Thyroid gland (tissue), 4 donors: ENCODE measurements around the gene PKD1. TPM values are rescaled to one million over a fixed set of nuclear protein-coding genes. Genes with fewer than 3 reads are reported as not detected.
A peak's percentile ranks its signal among the peaks of the same experiment; 100 is the strongest.

Experiments
- DNase-seq, 2 donors: peaks; one replicate each; pipeline ENCODE4 v3.0.0-alpha.2; 2019
- H3K27ac ChIP-seq, 3 donors: fragments of 200-600 bp; sonication (generic); 1 replicate in 2 of 3; 2 replicates in 1 of 3; pipeline ENCODE4 v1.5.1; 2016 to 2019; ENCODE audit warnings: mild to moderate bottlenecking in 1 of 3, moderate library complexity in 1 of 3
- H3K27me3 ChIP-seq: fragments of 200-600 bp; sonication (generic); one replicate; pipeline ENCODE4 v1.5.1; 2019
- H3K36me3 ChIP-seq, 2 donors: fragments of 200-600 bp; sonication (generic); one replicate each; pipeline ENCODE4 v1.5.1; 2016 to 2019
- H3K4me1 ChIP-seq, 2 donors: fragments of 200-600 bp; sonication (generic); one replicate each; pipeline ENCODE4 v1.5.1; 2017 to 2019
- H3K4me3 ChIP-seq, 3 donors: fragments of 200-600 bp; sonication (generic); replicated peaks in 1 of 3; 1 replicate in 2 of 3; 2 replicates in 1 of 3; pipeline ENCODE4 v1.5.1; 2016; ENCODE audit warnings: mild to moderate bottlenecking in 1 of 3
- H3K9me3 ChIP-seq: fragments of 200-600 bp; sonication (generic); one replicate; pipeline ENCODE4 v1.5.1; 2017
- CTCF ChIP-seq, 6 experiments: fragments of 200-600 bp in 3 of 6; fragments of 450-650 bp in 3 of 6; sonication (generic) in 3 of 6; IDR thresholded peaks; one replicate each; pipeline ENCODE4 v1.5.1; 2016 to 2019; ENCODE audit warnings: antibody characterized with exemption in 6 of 6, mild to moderate bottlenecking in 2 of 6, inconsistent platforms in 1 of 6, moderate library complexity in 1 of 6
- POLR2A ChIP-seq, 2 donors: fragments of 450-650 bp; IDR thresholded peaks; one replicate each; pipeline ENCODE4 v1.6.1; 2017; ENCODE audit warnings: antibody characterized with exemption in 2 of 2, mild to moderate bottlenecking in 2 of 2, moderate library complexity in 1 of 2
- WGBS, 2 donors: methylation state at CpG; one replicate each; pipeline ENCODE4 v1.1.5; 2017; 5-methylcytosine and 5-hydroxymethylcytosine counted together
- intact Hi-C: fragments of 100-400 bp; cut with DNase I; formaldehyde crosslinking; loops from one replicate; pipeline ENCODE4 v1.15.1; 2023
- total RNA-seq, 4 donors: library from RNA; depleted of rRNA; stranded (reverse); fragments of >200 nt; gene quantifications; one replicate each; pipeline ENCODE4 v1.2.3, GENCODE V29; 2016

PKD1 gene
- total RNA-seq, 4 donors from 2014 or later = 66.9 to 153 (median 87.7) TPM

- Histone ChIP-seq H3K27ac (no peak overlapping the region), H3K36me3 (no peaks in the 10 kb centered on the region), H3K4me1 (peaks cover 49 to 61% of the 10 kb centered on the region in 2 donors), H3K27me3 (no peaks in the 10 kb centered on the region), H3K4me3 (no peak overlapping the region), H3K9me3 (no peaks in the 10 kb centered on the region)
- DNase-seq = no peak
- intact Hi-C loops = loop anchor here (5.0 kb wide), 1 partner anchor 129 kb away; no protein-coding TSS in a partner anchor
- TF ChIP-seq POLR2A (IDR thresholded peaks at IDR 0.05) = no peak
- no peak for TF ChIP-seq CTCF (IDR thresholded peaks at IDR 0.05)
- WGBS, 2 donors = 83 to 84% methylated on average over 11 to 12 of the region's 13 CpGs
These were observed 15.7 kb upstream of the PKD1 start for GRCh38 chr16:2151188-2152091.

GRCh38 chr16:2150418-2151187, 14.9 kb upstream of the PKD1 start:
- no peak for TF ChIP-seq POLR2A (IDR thresholded peaks at IDR 0.05)
- no peak for TF ChIP-seq CTCF (IDR thresholded peaks at IDR 0.05)

GRCh38 chr16:2149630-2150417, 14.1 kb upstream of the PKD1 start:
- H3K27ac ChIP-seq = no peak overlapping the region
- no peaks in the 10 kb centered on the region for H3K36me3 ChIP-seq
- no peak for TF ChIP-seq POLR2A (IDR thresholded peaks at IDR 0.05)
- intact Hi-C loops = loop anchor here (5.0 kb wide), 1 partner anchor 128 kb away; no protein-coding TSS in a partner anchor
- no peak overlapping the region for H3K4me3 ChIP-seq
- no peaks in the 10 kb centered on the region for H3K9me3 ChIP-seq
- DNase-seq = no peak
- H3K4me1 ChIP-seq = peaks cover 45 to 58% of the 10 kb centered on the region in 2 donors
- 81 to 84% methylated on average over 12 to 16 of the region's 24 CpGs for WGBS, 2 donors
- H3K27me3 ChIP-seq = no peaks in the 10 kb centered on the region

More at GRCh38 chr16:2150418-2151187, 14.9 kb upstream of the PKD1 start:
- H3K4me3 ChIP-seq = no peak overlapping the region
- intact Hi-C loops = loop anchor here (5.0 kb wide), 1 partner anchor 128 kb away; no protein-coding TSS in a partner anchor
- H3K27ac ChIP-seq = no peak overlapping the region
- H3K27me3 ChIP-seq = no peaks in the 10 kb centered on the region
- H3K36me3 ChIP-seq = no peaks in the 10 kb centered on the region
- 64 to 68% methylated on average over 8 to 15 of the region's 18 CpGs for WGBS, 2 donors
- H3K4me1 ChIP-seq = peaks cover 47 to 58% of the 10 kb centered on the region in 2 donors
- no peaks in the 10 kb centered on the region for H3K9me3 ChIP-seq
- DNase-seq = no peak

GRCh38 chr16:2148714-2149629, 13.3 kb upstream of the PKD1 start:
- H3K36me3 ChIP-seq = no peaks in the 10 kb centered on the region
- DNase-seq = peak; percentile 30 to 47
- peak overlapping the region in 1 of 3 donors; percentile 43 for H3K4me3 ChIP-seq
- WGBS, 2 donors = 12 to 16% methylated on average over 14 to 17 of the region's 62 CpGs
- TF ChIP-seq CTCF (IDR thresholded peaks at IDR 0.05) = peak in 1 of 6 experiments; percentile 22
- TF ChIP-seq POLR2A (IDR thresholded peaks at IDR 0.05) = no peak
- no peaks in the 10 kb centered on the region for H3K9me3 ChIP-seq
- peaks cover 37 to 52% of the 10 kb centered on the region in 2 donors for H3K4me1 ChIP-seq
- no peaks in the 10 kb centered on the region for H3K27me3 ChIP-seq
- intact Hi-C loops = no loop called here
- no peak overlapping the region for H3K27ac ChIP-seq
